ENCODE measurements around the gene PEPD. TPM values are rescaled to one million over a fixed set of nuclear protein-coding genes. Genes with fewer than 3 reads are reported as not detected.

Gene PEPD
- polyA plus RNA-seq, 3 donors = 61.5 to 218 (median 171) TPM

- Histone ChIP-seq H3K9ac (ENCODE audit: insufficient read depth, low read length, poor library complexity, severe bottlenecking) (no peak overlapping the region), H3K9me3 (replicated peaks in 1 of 2; ENCODE audit: control insufficient read depth in 1 of 2, insufficient read depth in 1 of 2, low read length in 2 of 2) (peaks cover 0 to 5% of the 10 kb centered on the region in 2 donors), H3K36me3 (replicated peaks in 1 of 2; ENCODE audit: control insufficient read depth in 1 of 2, insufficient read depth in 2 of 2, low read length in 2 of 2) (no peaks in the 10 kb centered on the region), H3K27me3 (ENCODE audit: control insufficient read depth in 2 of 2, insufficient read depth in 2 of 2, low read length in 2 of 2) (no peaks in the 10 kb centered on the region), H3K4me2 (replicated peaks; ENCODE audit: extremely low read depth, low read length, poor library complexity, severe bottlenecking) (no peak overlapping the region), H2AFZ (ENCODE audit: insufficient read depth, low read depth, low read length, poor library complexity, severe bottlenecking) (no peak overlapping the region), H3K4me3 (replicated peaks in 1 of 3; ENCODE audit: low read depth in 2 of 3, low read length in 3 of 3) (no peak overlapping the region), H3K79me2 (ENCODE audit: insufficient read depth, low read length) (no peaks in the 10 kb centered on the region), H4K20me1 (ENCODE audit: insufficient read depth, low read length) (no peaks in the 10 kb centered on the region), H3K4me1 (ENCODE audit: control insufficient read depth in 1 of 2, insufficient read depth in 2 of 2, low read length in 2 of 2) (no peaks in the 10 kb centered on the region), H3K27ac (ENCODE audit: low read depth in 1 of 2, low read length in 2 of 2) (no peak overlapping the region)
- intact Hi-C loops (cut with micrococcal nuclease) = no loop called here
- no peak for TF ChIP-seq CTCF (IDR thresholded peaks at IDR 0.05)
- no peak for DNase-seq
- peaks cover 0 to 7% (median 1%) of the 10 kb centered on the region in 7 donors for H3K9me3 Mint-ChIP-seq
- no peak overlapping the region for H3K4me3 Mint-ChIP-seq
- H3K27ac Mint-ChIP-seq = no peak overlapping the region
- H3K27me3 Mint-ChIP-seq (ENCODE audit: low read depth in 3 of 3) = peaks cover 0 to 6% (median 1%) of the 10 kb centered on the region in 3 donors
- WGBS (ENCODE audit: insufficient coverage) = 93% methylated on average over 3 of the region's 5 CpGs
- no peaks in the 10 kb centered on the region for H3K36me3 Mint-ChIP-seq
- no peaks in the 10 kb centered on the region for H3K4me1 Mint-ChIP-seq
These were observed 29.2 kb upstream of the PEPD start for GRCh38 chr19:33550768-33551167.

- WGBS (ENCODE audit: insufficient coverage) = 93% methylated on average over 1 of the region's 3 CpGs
- Histone ChIP-seq H3K36me3 (replicated peaks in 1 of 2; ENCODE audit: control insufficient read depth in 1 of 2, insufficient read depth in 2 of 2, low read length in 2 of 2) (no peaks in the 10 kb centered on the region), H3K27ac (ENCODE audit: low read depth in 1 of 2, low read length in 2 of 2) (no peak overlapping the region), H3K27me3 (ENCODE audit: control insufficient read depth in 2 of 2, insufficient read depth in 2 of 2, low read length in 2 of 2) (no peaks in the 10 kb centered on the region), H4K20me1 (ENCODE audit: insufficient read depth, low read length) (no peaks in the 10 kb centered on the region), H3K4me1 (ENCODE audit: control insufficient read depth in 1 of 2, insufficient read depth in 2 of 2, low read length in 2 of 2) (no peaks in the 10 kb centered on the region), H3K79me2 (ENCODE audit: insufficient read depth, low read length) (no peaks in the 10 kb centered on the region), H2AFZ (ENCODE audit: insufficient read depth, low read depth, low read length, poor library complexity, severe bottlenecking) (no peak overlapping the region), H3K4me3 (replicated peaks in 1 of 3; ENCODE audit: low read depth in 2 of 3, low read length in 3 of 3) (no peak overlapping the region), H3K9me3 (replicated peaks in 1 of 2; ENCODE audit: control insufficient read depth in 1 of 2, insufficient read depth in 1 of 2, low read length in 2 of 2) (peaks cover 0 to under 1% of the 10 kb centered on the region in 2 donors), H3K4me2 (replicated peaks; ENCODE audit: extremely low read depth, low read length, poor library complexity, severe bottlenecking) (no peak overlapping the region), H3K9ac (ENCODE audit: insufficient read depth, low read length, poor library complexity, severe bottlenecking) (no peak overlapping the region)
- intact Hi-C loops (cut with micrococcal nuclease) = no loop called here
- peaks cover 0 to 7% (median 6%) of the 10 kb centered on the region in 3 donors for H3K27me3 Mint-ChIP-seq (ENCODE audit: low read depth in 3 of 3)
- H3K4me3 Mint-ChIP-seq = no peak overlapping the region
- no peak overlapping the region for H3K27ac Mint-ChIP-seq
- H3K36me3 Mint-ChIP-seq = no peaks in the 10 kb centered on the region
- no peaks in the 10 kb centered on the region for H3K4me1 Mint-ChIP-seq
- DNase-seq = no peak
- no peak for TF ChIP-seq CTCF (IDR thresholded peaks at IDR 0.05)
- H3K9me3 Mint-ChIP-seq = peaks cover 0 to 7% (median 3%) of the 10 kb centered on the region in 7 donors
These were observed 26.1 kb upstream of the PEPD start for GRCh38 chr19:33547676-33548075.
